Mesothelial cell of epicardium (in vitro differentiated cells): ENCODE results near the gene RNF38. TPM values are rescaled to one million over a fixed set of nuclear protein-coding genes. Genes with fewer than 3 reads are reported as not detected.
"Not testable (repeated sequence)": the region's sequence is repeated elsewhere in the genome, so short reads cannot be mapped to it uniquely, and the experiment has no call there.

Source experiments
- DNase-seq, 2 experiments: peaks; one replicate each; pipeline ENCODE4 v3.0.0; 2021; ENCODE audit warnings: low spot score in 2 of 2; ENCODE audit not compliant: unreplicated experiment in 2 of 2
- H3K27ac Mint-ChIP-seq: 2 replicates; pipeline ENCODE4 v1.8.0; 2021; ENCODE audit warnings: mixed read lengths
- H3K27me3 Mint-ChIP-seq: 2 replicates; pipeline ENCODE4 v1.8.0; 2021; ENCODE audit warnings: low read depth, mixed read lengths
- H3K36me3 Mint-ChIP-seq: 2 replicates; pipeline ENCODE4 v1.8.0; 2021; ENCODE audit warnings: mixed read lengths
- H3K4me1 Mint-ChIP-seq: 2 replicates; pipeline ENCODE4 v1.8.0; 2021; ENCODE audit warnings: mixed read lengths
- H3K4me3 Mint-ChIP-seq: 2 replicates; pipeline ENCODE4 v1.8.0; 2021; ENCODE audit warnings: mild to moderate bottlenecking, moderate library complexity, mixed read lengths
- H3K9me3 Mint-ChIP-seq: 2 replicates; pipeline ENCODE4 v1.8.0; 2021; ENCODE audit warnings: mixed read lengths
- CTCF ChIP-seq: fragments of 200-600 bp; sonication (generic); IDR thresholded peaks from one replicate; pipeline ENCODE4 v1.5.0; 2021; ENCODE audit warnings: antibody characterized with exemption; ENCODE audit not compliant: unreplicated experiment
- total RNA-seq: library from RNA; stranded (reverse); gene quantifications from 3 replicates; pipeline ENCODE4 v1.2.1, GENCODE V29; 2021

The RNF38 gene
- total RNA-seq, 1 donor from 2014 or later: 42.3 TPM

DNA sequence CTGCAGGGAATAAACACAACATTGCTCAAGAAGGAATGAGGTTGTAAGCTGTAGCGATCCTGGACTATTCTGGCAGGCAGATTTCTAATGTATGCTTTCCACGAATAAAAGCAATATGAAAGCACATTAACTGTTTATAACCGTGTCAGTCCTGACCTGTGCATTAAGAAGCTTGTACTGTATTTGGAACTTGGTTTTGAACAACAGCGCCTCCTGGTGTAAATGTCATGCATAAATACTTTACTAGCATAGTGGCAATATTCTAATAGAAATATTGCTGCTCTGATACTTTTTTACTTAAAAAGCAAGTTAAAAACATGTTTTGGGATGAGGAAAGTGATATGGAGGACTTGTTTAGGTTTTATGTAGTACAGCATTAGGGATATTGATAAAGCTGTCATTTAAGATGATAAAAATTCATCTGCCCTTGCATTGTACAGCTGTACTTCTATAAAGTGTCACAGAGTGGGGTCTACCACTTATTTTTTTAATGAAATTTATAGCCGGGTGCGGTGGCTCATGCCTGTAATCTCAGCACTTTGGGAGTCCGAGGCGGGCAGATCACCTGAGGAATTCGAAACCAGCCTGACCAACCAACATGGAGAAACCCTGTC, 71.2 kb downstream of the RNF38 start:
- H3K27me3 Mint-ChIP-seq: no peaks in the 10 kb centered on the region
- no peaks in the 10 kb centered on the region for H3K36me3 Mint-ChIP-seq
- peak; percentile 92 for TF ChIP-seq CTCF
- no peak overlapping the region for H3K4me3 Mint-ChIP-seq
- no peak for DNase-seq
- no peaks in the 10 kb centered on the region for H3K9me3 Mint-ChIP-seq
- no peak overlapping the region for H3K27ac Mint-ChIP-seq
- peaks cover 18% of the 10 kb centered on the region for H3K4me1 Mint-ChIP-seq

GRCh38 chr9:36325081-36325828, 74.8 kb downstream of the RNF38 start:
- Mint-ChIP-seq H3K4me3 (no peak overlapping the region), H3K9me3 (peaks cover 17% of the 10 kb centered on the region), H3K36me3 (no peaks in the 10 kb centered on the region), H3K27me3 (no peaks in the 10 kb centered on the region), H3K27ac (no peak overlapping the region), H3K4me1 (peaks cover 19% of the 10 kb centered on the region)
- TF ChIP-seq CTCF: no peak
- no peak for DNase-seq

- H3K27ac Mint-ChIP-seq: no peak overlapping the region
- H3K4me3 Mint-ChIP-seq: no peak overlapping the region
- DNase-seq: no peak
- H3K36me3 Mint-ChIP-seq: no peaks in the 10 kb centered on the region
- TF ChIP-seq CTCF: no peak
- no peaks in the 10 kb centered on the region for H3K27me3 Mint-ChIP-seq
- H3K9me3 Mint-ChIP-seq: peaks cover 17% of the 10 kb centered on the region
- peaks cover 31% of the 10 kb centered on the region for H3K4me1 Mint-ChIP-seq
These were observed 76.1 kb downstream of the RNF38 start for GRCh38 chr9:36323926-36324325.

- H3K4me3 Mint-ChIP-seq: no peak overlapping the region
- H3K36me3 Mint-ChIP-seq: no peaks in the 10 kb centered on the region
- DNase-seq: no peak
- no peak overlapping the region for H3K27ac Mint-ChIP-seq
- H3K9me3 Mint-ChIP-seq: peaks cover 17% of the 10 kb centered on the region
- H3K27me3 Mint-ChIP-seq: no peaks in the 10 kb centered on the region
- TF ChIP-seq CTCF: no peak
- peaks cover 31% of the 10 kb centered on the region for H3K4me1 Mint-ChIP-seq
These were observed 77.6 kb downstream of the RNF38 start for GRCh38 chr9:36322462-36322861.

DNA sequence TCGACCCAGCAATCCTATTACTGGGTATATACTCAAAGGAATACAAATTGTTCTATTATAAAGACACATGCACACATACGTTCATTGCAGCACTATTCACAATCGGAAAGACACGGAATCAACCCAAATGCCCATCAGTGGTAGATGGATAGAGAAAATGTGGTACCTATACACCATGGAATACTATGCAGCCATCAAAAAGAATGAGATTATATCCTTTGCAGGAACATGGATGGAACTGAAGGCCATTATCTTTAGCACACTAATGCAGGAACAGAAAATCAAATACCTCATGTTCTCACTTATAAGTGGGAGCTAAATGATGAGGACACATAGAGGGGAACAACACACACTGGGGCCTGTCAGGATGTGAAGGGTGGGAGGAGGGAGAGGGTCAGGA, 78.2 kb downstream of the RNF38 start:
- not testable (repeated sequence) for DNase-seq, H3K4me3 Mint-ChIP-seq, H3K36me3 Mint-ChIP-seq, H3K27me3 Mint-ChIP-seq, H3K27ac Mint-ChIP-seq
- Mint-ChIP-seq H3K9me3 (peaks cover 17% of the 10 kb centered on the region), H3K4me1 (peaks cover 25% of the 10 kb centered on the region)

- no peaks in the 10 kb centered on the region for H3K27me3 Mint-ChIP-seq
- peaks cover 17% of the 10 kb centered on the region for H3K9me3 Mint-ChIP-seq
- peak overlapping the region; percentile 92 for H3K27ac Mint-ChIP-seq
- H3K4me1 Mint-ChIP-seq: peaks cover 36% of the 10 kb centered on the region
- no peak for DNase-seq
- H3K36me3 Mint-ChIP-seq: no peaks in the 10 kb centered on the region
- no peak for TF ChIP-seq CTCF
- no peak overlapping the region for H3K4me3 Mint-ChIP-seq
These were observed 79.6 kb downstream of the RNF38 start for GRCh38 chr9:36320466-36320865.
